NCI-H146 (cell line): ENCODE measurements around the gene SMARCAL1.

Experiments
- DNase-seq: peaks from one replicate; lab custom pipeline; 2025; lab: John Stamatoyannopoulos, UW

SMARCAL1 gene

DNA sequence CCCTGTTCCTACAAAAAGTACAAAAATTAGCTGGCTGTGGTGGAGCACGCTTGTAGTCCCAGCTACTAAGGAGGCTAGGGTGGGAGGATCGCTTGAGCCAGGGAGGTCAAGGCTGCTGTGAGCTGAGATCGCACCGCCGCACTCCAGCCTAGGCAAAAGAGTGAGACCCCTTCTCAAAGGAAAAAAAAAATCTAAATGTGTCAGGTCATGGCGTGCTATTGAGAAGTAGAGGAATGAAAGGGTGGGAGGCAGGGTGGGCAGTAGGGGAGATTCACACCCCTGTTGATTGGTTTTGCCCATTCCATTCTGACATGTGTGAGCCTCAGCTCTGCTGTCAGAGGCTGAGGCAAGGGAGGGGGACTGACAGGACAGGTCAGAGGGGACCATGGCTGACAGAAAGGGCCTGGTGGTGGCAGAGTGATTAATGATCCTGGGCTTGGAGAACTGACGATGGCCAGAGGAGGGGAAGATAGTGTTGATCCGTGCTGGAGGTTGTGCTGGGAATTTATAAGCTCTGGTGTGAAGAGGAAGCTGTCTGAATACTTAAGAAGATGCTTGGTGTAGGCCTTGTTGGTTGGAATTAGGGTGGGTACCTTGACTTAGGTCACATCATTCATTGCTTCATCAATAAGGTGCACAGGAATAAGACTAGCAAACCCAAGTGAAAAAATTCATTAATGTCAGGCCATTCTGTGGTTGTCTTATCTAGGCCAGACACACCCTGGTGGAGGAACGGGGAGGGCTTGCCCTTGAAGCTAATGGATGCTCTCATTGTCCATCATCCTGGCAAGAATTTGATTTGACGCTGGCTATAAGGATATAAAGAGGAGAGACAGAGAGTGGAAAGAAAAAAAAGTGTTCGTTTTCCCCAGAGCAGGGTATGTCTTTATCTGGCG, 19.1 kb upstream of the SMARCAL1 start:
- no peak for DNase-seq

DNA sequence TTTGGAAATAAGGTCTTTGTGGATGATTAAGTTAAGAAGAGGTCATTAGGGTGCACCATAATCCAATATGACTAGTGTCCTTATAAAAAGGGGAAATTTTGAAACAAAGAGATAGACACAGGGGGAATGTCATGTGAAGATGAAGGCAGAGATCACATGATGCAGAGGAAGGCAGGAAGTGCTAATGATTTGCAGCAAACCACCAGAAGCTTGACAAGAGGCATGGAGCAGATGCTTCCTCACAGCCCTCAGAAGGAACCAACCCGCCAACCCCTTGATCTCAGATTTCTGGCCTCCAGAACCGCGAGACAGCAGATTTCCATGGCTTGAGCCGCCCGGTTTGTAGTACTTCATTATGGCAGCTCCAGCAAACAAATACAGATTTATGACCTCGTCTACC, 17.4 kb upstream of the SMARCAL1 start:
- no peak for DNase-seq

DNA sequence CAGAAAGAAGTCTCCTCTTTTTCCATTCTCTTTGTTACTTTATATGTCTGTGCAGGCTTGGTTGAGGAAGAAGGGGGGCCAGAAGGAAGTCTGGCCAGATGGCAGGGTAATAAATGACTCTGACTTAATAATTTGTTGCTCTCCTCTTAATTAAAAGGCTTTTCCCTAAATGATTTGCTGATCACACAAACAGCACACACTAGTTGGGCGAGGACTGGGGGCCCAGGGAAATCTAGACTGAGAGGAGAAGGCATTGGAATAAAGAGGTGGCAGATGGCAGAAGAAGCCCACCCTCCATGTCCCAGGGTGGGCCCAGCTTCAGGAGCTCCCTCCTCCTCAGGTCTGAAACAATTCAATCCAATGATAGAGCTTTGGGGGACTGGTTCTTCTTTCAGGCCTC, 12.7 kb upstream of the SMARCAL1 start:
- no peak for DNase-seq

DNA sequence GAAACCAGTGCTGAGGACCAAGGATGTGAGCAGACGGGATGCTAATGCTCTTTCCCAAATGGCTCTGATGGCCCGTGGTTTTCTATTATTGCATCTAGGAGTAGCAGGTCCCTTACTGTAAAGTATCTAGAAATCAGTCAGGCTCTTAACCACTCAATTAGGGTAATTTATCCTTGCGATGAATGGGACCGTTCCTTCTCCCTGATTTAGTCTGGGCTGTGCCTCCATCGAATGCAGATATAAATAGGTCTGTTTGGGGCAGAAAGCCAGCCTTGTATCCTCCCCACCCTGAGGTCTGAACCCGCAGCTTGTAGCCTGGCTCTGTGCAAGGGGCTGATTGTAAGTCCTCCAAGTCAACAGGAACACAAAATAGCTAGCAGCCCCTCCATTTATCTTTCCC, 9.5 kb upstream of the SMARCAL1 start:
- no peak for DNase-seq

DNA sequence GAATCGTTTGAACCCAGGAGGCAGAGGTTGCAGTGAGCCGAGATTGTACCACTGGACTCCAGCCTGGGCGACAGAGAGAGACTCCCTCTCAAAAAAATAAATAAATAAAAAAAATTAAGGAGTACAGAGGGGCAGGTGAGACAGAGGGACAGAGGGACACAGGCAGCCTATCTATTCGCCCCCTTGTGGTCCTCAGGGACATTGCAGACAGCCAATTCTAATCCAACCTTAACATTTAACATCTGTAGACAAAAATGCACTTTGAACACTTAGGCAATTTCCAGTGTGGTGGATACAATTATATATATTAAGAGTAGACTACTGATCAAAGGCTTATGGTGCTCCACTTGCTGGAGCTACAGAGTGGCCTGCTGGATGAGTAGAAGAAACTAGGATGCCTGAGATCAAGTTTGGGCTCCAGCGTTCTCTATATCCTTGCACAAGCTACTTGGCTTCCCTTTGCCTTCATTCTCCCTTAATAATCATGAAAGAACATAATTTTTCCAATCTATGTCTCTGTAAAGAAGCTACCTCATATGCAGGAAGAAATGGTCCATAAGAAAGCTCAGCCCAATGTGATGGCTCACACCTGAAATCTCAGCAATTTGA, 8.2 kb upstream of the SMARCAL1 start:
- peak; percentile 25 for DNase-seq

DNA sequence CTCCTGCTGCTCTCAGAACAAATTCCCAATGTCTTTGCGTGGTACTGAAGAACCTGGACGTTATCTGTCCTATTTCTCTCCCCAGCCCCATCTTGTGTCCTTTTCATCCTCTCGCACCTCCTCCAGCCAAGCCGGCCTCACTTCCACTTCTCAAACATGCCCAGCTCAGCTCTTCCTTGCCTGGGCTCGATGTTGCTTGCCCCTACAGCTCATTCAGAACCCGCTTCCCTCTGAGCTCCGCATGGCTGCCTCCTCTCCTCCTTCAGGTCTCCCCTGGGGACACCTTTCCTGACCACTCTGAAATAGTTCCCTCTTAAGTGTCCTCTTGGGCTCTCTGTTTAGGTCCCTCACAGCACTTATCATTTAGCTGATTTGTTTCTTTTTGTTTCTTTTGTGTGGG, 6.7 kb upstream of the SMARCAL1 start:
- no peak for DNase-seq

DNA sequence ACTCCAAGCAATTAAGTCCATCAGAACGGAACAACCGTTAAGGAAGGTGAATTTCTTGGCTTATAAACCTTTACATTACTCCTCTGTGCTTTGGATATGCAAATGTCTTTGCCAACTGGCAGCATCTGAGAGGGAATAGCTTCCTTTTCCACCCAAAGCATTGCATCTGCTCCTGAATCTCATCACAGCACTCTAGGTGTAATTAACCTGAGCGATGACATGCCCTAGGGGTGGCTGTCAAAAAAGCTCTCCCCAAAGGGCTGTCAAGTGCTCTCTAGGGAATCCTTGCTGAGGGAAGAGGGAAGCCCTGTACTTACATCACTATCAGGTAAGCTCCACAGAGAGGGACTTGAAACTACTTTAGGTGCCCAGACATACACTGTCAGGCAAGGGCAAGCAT, 5.5 kb upstream of the SMARCAL1 start:
- DNase-seq, result no peak

DNA sequence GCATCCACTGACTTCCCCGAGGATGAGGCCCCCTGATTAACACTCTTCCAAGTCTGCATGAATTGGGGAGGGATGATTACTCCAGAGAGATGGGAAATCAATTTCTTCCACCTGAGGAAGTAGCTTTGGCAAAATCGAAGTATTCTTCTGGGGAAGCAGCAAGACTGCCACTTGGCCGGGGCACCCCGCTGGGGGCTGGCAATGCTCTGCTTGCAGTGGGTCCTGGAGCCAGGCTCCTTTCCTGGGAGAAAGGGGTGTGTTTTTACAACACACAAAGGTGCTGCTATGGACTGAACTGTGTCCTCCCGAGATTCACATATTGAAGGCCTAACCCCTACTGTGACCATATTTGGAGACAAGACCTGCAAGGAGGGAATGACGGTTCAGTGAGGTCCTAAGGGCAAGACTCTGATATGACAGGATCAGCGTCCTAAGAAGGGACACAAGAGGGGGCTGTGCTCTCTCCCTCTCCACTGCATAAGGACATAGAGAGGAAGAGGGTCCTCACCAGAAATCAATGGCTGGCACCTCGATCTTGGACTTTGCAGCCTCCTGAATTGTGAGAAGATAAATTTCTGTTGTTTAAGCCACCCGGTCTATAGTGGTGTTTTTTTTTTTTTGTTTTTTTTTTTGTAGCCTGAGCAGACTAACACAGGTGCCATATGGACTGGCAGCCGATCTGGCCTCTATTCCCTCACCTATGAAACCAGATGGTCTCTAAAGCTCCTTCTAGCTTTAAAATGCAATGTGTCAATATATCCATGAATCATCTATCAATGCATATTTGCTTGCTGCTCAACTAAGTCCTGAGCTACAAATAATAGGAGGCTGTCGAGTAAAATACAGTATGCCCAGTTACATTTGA, 3.6 kb upstream of the SMARCAL1 start:
- DNase-seq, result no peak

DNA sequence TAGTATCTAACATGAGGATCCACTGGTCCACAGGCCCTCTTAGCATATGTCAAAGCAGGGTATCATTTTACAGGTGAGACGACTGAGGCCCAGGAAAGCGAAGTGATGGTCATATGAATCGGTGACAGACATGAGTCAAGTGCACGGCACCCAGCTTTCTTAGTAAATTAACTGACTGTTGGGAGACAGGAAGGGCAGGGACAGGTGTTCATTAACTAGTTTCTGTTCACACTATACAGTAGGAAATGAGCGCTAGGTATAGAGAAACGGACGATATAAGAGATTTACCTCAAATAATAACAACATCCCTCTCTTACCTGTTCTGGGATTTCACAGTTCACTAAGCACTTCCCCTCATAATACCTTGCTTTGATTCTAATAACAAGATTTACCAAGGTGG, 1.7 kb upstream of the SMARCAL1 start:
- no peak for DNase-seq

DNA sequence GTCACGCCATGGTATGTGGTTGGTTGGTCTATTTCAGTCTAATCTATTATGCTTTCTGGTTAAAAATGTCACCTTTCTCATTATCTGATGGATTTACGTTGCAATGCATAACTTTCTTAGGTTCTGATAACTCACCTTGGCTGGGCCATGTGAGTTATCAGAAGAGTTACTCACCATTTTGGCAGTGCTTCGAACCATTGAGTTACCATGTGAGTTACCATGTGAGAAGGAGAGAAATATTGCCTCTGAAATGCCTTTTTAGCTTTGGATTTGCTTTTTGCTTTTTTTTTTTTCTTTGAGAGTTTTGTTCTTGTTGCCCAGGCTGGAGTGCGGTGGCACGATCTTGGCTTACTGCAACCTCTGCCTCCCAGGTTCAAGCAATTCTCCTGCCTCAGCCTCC, 1.6 kb downstream of the SMARCAL1 start:
- no peak for DNase-seq

DNA sequence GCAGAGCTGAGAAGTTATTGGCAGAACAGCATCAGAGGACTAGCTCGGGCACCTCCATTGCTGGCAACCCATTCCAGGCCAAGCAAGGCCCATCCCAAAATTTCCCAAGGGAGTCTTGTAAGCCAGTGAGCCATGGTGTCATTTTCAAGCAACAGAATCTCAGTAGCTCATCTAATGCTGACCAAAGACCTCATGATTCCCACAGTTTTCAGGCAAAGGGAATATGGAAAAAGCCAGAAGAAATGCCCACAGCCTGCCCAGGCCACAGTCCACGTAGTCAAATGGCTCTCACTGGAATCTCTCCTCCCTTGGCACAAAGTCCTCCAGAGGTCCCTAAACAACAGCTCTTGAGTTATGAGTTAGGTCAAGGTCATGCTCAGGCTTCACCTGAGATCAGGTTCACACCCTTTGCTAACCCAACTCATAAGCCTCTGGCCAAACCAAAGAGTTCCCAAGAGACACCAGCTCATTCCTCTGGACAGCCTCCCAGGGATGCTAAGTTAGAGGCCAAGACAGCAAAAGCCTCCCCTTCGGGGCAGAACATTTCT, 2.6 kb downstream of the SMARCAL1 start:
- no peak for DNase-seq

DNA sequence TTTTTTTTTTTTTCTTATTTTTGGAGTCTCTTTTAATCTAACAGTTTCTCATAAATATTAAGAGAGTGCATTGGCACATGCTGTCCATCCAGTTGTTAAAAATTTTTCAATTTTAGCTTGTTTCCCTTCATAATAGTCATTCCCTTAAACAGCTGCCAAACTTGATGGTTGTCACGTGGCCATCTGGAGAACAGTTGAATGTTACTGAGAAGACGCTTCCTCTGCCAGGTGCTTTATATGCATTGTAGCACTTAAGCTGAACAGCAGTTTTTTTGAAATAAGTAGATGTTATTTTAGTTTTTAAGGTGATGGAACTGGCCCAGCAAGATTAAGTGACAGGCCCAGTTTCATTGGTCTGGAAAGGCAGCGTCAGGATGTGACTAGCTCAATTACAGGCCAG, 3.3 kb downstream of the SMARCAL1 start:
- DNase-seq, result no peak

DNA sequence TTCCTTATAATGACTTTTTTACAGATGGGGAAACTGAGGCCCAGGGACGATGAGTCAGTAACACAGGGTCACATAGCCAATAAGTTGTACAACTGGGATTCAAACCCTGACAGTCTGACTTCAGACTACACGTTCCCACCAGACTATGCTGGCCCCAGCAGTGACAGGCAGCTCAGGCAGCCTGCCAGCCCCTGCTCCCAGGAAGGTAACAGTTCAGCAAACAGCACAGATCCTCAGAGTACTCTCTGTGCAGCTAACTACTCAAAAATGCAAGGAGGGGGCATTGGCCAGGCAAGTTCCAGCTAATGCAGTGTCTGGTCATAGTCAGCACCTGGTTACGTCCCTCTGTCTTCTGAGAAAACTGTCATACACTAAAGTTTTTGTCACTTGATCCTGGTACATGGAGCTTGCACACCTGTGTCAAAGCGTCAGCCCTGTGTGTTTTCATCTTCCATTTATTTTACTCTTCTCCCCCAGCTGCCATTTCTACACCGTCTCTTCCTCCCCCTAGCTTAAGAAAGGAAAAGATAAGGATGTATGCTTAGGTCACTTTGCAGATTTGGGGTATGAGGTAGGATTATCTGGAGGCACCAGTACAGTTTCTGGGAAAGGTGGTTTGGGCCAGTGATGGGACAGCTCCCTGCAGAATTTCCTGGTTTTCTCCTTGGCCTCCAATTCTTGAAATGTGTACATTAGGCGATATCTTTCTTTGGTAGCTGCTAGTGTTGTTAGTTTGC, 4.5 kb downstream of the SMARCAL1 start:
- no peak for DNase-seq

DNA sequence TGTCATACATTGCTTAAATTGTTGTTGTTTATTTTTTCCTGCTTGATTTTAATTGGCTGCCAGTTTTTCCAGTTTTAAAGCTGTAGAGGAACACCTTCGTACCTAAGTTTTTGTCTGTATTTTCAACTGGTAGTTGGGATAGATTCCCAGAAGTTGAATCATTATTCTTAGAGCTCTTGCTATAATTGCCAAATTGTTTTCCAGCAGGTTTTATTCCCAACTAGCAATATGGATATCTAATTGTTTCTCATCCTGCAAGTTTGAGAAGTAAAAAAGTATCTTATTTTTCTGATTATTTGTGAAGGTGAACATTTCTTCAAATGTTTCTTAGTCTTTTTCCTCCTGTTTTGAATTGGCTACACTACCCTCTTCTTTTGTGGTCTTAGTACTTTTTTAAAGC, 6.7 kb downstream of the SMARCAL1 start:
- DNase-seq, result no peak

DNA sequence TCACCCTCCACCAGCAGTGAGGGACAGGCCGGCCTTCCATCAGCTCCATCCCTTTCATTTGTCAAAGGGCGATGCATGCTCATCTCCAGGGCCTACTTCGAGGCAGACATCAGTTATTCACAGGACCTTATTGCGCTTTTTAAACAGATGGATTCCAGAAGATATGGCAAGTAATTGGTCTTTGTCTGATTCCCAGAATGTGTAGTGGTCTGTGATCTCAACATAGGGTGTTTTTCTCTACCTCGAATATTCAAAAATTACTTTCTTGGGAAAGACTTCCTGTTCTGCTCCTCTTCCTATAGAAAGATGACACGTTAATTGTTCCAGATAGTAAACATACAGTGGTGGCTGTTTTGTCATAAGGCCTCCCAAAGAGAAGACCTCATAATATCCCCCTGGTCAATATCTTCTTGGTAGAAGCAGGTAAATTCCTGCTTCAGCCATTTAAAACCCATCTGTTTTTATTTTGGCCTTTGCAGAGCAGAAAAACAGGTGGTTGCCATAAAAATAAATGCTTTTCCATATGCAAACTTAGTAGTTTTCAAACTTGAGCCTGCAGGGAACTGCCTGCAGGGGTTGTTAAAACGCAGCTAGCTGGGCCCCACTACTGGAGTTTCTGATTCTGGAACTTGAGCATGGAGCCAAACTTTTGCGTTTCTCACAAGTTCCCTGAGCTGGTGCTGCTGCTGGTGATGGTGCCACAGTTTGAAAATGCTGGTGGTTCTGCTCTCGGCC, 8.2 kb downstream of the SMARCAL1 start:
- DNase-seq, result no peak

DNA sequence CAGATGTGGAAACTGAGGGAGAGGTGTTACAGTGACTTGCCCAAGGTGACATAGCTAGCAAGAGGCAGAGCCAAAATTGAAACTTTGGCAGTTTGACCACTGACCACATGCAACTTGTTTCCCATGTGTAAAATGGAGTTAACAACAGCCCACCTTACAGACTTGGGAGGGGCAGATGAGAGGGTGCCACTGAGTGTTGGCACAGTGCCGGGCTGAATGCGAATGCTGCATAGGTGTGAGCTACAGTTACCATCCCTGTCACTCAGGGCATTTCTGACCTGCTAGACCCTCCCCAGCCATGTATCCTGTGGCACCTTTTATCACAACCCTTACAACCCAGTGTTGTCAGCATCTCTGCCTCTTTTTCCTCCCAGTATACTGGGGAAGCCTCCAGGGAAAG, 10.8 kb downstream of the SMARCAL1 start:
- DNase-seq, result no peak

DNA sequence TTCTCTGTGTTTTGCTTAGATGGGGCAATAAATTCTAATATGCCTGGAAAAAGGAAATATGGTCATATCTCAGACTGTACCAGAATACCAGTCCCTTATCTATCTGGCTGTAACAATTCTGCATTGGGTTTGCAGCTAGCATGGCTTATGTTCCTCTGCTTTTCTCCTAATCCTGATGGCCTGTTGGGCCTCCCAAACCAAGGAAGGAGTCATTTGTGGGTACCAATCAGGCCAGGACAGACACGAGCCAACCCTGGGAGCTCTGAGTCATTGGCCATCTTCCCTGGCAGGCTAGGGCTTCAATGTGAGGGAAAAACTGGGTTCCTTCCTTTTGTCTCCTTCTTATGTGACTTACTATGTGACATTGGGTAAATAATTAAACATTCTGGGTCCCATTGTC, 12.0 kb downstream of the SMARCAL1 start:
- DNase-seq, result no peak

DNA sequence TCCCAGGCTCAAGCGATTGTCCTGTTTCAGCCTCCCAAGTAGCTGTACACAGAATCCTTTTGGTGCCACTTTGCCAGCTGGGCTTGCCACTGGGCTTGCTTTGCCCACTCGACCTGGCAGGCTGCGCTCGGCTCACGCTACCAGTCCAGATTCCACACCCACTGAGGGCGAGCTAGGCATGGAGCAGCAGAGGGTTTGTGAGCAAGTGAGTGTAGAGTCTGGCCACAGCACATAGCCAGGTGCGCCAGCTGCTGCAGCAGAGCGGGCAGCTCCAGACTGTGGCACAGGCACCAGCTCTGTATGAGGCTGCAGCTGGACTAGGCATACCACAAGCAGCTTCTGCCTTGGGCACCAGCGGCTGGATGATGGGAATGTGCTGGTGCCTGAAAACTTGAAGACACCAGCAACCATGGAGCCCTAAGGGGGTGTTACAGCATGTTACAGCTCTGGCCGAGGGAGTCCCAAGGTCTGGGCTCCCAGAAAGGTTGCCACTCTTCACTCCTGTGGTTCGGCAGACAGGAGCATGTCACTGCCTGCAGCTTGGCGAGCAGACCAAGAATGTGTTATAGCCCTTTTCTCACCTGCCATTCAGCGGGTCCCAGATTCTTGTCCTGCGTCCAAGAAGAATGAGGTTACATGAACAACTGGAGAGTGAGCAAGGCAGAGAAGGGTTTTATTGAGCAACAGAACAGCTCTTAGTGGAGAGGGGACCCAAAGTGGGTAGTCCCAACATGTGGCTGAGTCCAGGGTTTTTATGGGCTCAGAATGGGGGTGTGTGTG, 12.9 kb downstream of the SMARCAL1 start:
- no peak for DNase-seq

DNA sequence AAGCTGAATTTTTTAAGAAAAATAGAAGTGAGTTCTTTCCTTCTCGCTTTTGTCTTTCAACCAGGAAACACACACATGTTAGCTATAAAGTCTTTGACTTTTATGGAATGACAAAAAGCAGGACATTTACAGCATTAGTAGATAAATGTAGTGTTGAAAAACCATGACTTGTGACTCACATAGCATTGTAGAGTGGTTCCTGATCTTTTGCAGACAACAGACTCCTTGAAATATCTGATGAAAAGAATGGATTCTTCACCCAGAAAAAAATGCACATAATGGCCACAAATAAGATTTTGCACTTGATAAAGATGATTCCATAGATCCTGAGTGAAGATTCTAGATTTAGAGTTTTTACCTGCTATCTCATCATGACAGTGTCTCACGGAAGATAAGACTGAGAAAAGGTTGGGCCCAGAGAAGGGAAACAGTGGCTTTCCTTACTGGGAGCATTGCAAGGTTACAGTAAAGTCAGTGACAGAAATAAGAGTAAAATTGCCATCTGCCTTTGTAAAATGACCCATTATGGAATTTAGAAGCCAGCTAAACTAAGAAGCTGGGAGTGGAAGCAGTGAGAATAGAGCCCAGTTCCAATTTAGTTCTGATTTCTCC, 14.0 kb downstream of the SMARCAL1 start:
- no peak for DNase-seq

DNA sequence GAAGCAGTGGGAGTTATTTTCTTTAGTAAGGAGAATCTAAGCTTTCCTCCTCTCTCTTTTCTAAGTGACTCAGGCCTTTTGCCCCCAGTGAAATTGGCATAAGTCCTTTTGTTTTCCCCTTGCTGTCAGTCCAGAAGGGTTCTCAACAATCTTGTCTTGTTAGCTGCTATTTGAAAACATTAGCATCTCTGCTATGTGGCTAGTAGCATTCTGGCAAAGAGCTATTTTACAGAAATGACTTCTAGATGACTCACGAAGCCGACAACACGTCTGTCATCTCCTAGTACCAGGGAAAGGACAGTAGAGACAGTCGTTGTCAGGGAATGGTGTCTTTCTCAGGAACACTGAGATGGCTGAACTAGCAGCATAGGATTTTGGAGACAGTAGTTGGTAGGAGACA, 14.7 kb downstream of the SMARCAL1 start:
- no peak for DNase-seq
